IMR-90 (cell line): ENCODE data around the gene CUBN. TPM values are rescaled to one million over a fixed set of nuclear protein-coding genes. Genes with fewer than 3 reads are reported as not detected.

Experiments used
- ATAC-seq: fragments of 200-7000 bp; cut with Tn5 transposase; 2 replicates; pipeline ENCODE4 v1.9.1; 2020; ENCODE audit warnings: low read depth, mild to moderate bottlenecking, moderate library complexity
- BruUV-seq: library from RNA; stranded (reverse); fragments of 400-500 nt; replicated peaks from 2 replicates; lab custom pipeline; 2021; lab: Mats Ljungman, UMichigan
- CTCF ChIA-PET: fragments of 300-600 bp; formaldehyde crosslinking; extraction: SDS; loops from one replicate; lab custom pipeline; 2021; ENCODE audit warnings: antibody characterized with exemption; lab: Yijun Ruan, JAX
- POLR2A ChIA-PET: fragments of 300-600 bp; sonication (Branson Sonifier 250); formaldehyde crosslinking; loops from one replicate; lab custom pipeline; 2022; ENCODE audit warnings: antibody characterized with exemption; ENCODE audit not compliant: unreplicated experiment; lab: Charles Lee
- DNase-seq: peaks from one replicate; pipeline ENCODE4 v3.0.0; 2013
- H2AFZ ChIP-seq: replicated peaks from 2 replicates; pipeline ENCODE3; 2013; ENCODE audit warnings: low read length, mild to moderate bottlenecking; ENCODE audit not compliant: poor library complexity
- H2AK5ac ChIP-seq: 2 replicates; pipeline ENCODE4 v1.6.1; 2013; ENCODE audit warnings: low read depth, low read length, inconsistent platforms
- H2AK9ac ChIP-seq: replicated peaks from 2 replicates; pipeline ENCODE3; 2013; ENCODE audit warnings: mild to moderate bottlenecking, low read depth, low read length, moderate library complexity; ENCODE audit not compliant: poor library complexity
- H2BK120ac ChIP-seq: 2 replicates; pipeline ENCODE4 v1.6.1; 2013; ENCODE audit warnings: low read depth, low read length, inconsistent platforms
- H2BK15ac ChIP-seq: 3 replicates; pipeline ENCODE4 v1.6.1; 2013; ENCODE audit warnings: low read depth, low read length, inconsistent platforms
- H2BK20ac ChIP-seq: 2 replicates; pipeline ENCODE4 v1.6.1; 2013; ENCODE audit warnings: low read depth, mild to moderate bottlenecking, inconsistent platforms, low read length, moderate library complexity
- H2BK5ac ChIP-seq: 2 replicates; pipeline ENCODE4 v1.6.1; 2013; ENCODE audit warnings: mild to moderate bottlenecking, low read depth, low read length, inconsistent platforms; ENCODE audit not compliant: poor library complexity, severe bottlenecking
- H3K14ac ChIP-seq: replicated peaks from 2 replicates; pipeline ENCODE4 v1.6.1; 2013; ENCODE audit warnings: low read depth, low read length, inconsistent platforms
- H3K18ac ChIP-seq: 2 replicates; pipeline ENCODE4 v1.6.1; 2013; ENCODE audit warnings: low read depth, low read length, control low read depth
- H3K23ac ChIP-seq: 2 replicates; pipeline ENCODE4 v1.6.1; 2013; ENCODE audit warnings: low read depth, low read length, inconsistent platforms
- H3K27ac ChIP-seq: 2 replicates; pipeline ENCODE4 v1.5.1; 2013; ENCODE audit warnings: mild to moderate bottlenecking, control low read depth, low read length; ENCODE audit not compliant: insufficient read depth
- H3K27me3 ChIP-seq: 2 replicates; pipeline ENCODE4 v1.6.1; 2013; ENCODE audit warnings: low read length; ENCODE audit not compliant: control insufficient read depth, insufficient read depth
- H3K36me3 ChIP-seq: 2 replicates; pipeline ENCODE4 v1.6.1; 2013; ENCODE audit warnings: low read length, mixed read lengths; ENCODE audit not compliant: control insufficient read depth, insufficient read depth
- H3K4ac ChIP-seq: 2 replicates; pipeline ENCODE4 v1.6.1; 2013; ENCODE audit warnings: low read depth, low read length, inconsistent platforms
- H3K4me1 ChIP-seq: 2 replicates; pipeline ENCODE4 v1.6.1; 2013; ENCODE audit warnings: low read length, mixed read lengths; ENCODE audit not compliant: control insufficient read depth, insufficient read depth
- H3K4me2 ChIP-seq: 2 replicates; pipeline ENCODE4 v1.6.1; 2013; ENCODE audit warnings: low read depth, mild to moderate bottlenecking, control low read depth, low read length, moderate library complexity
- H3K4me3 ChIP-seq: 2 replicates; pipeline ENCODE4 v1.5.1; 2013; ENCODE audit warnings: low read depth, mild to moderate bottlenecking, control low read depth, low read length, moderate library complexity; ENCODE audit not compliant: insufficient read depth
- H3K56ac ChIP-seq: 2 replicates; pipeline ENCODE4 v1.6.1; 2013; ENCODE audit warnings: low read length, inconsistent platforms; ENCODE audit not compliant: insufficient read depth; ENCODE audit errors: extremely low read depth
- H3K79me1 ChIP-seq, 2 experiments: 2 replicates each; pipeline ENCODE4 v1.6.1; 2013; ENCODE audit warnings: low read length in 2 of 2, inconsistent platforms in 1 of 2, low read depth in 1 of 2
- H3K9ac ChIP-seq: 2 replicates; pipeline ENCODE4 v1.6.1; 2013; ENCODE audit warnings: low read depth, low read length, control low read depth
- H3K9me1 ChIP-seq: 2 replicates; pipeline ENCODE4 v1.6.1; 2013; ENCODE audit warnings: low read length, inconsistent platforms; ENCODE audit not compliant: insufficient read depth
- H3K9me3 ChIP-seq: 2 replicates; pipeline ENCODE4 v1.6.1; 2013; ENCODE audit warnings: low read length; ENCODE audit not compliant: control insufficient read depth, insufficient read depth
- H4K20me1 ChIP-seq: 2 replicates; pipeline ENCODE4 v1.6.1; 2013; ENCODE audit warnings: low read length, inconsistent platforms; ENCODE audit not compliant: insufficient read depth
- H4K5ac ChIP-seq: 2 replicates; pipeline ENCODE4 v1.6.1; 2013; ENCODE audit warnings: mild to moderate bottlenecking, low read depth, low read length, control low read depth
- H4K8ac ChIP-seq, 2 experiments: 2 replicates each; pipeline ENCODE4 v1.6.1; 2013; ENCODE audit warnings: low read depth in 2 of 2, low read length in 2 of 2, control low read depth in 1 of 2, inconsistent platforms in 1 of 2
- H4K91ac ChIP-seq: 2 replicates; pipeline ENCODE4 v1.6.1; 2013; ENCODE audit warnings: low read depth, low read length, inconsistent platforms; ENCODE audit not compliant: insufficient read depth
- CEBPB ChIP-seq: IDR thresholded peaks from 2 replicates; pipeline ENCODE4 v1.6.1; 2012; ENCODE audit warnings: low read depth, low read length, improper control_type of control experiment
- CHD1 ChIP-seq: IDR thresholded peaks from 2 replicates; pipeline ENCODE4 v1.6.1; 2012; ENCODE audit warnings: low read depth, low read length, improper control_type of control experiment
- ELK1 ChIP-seq: fragments of 150-350 bp; IDR thresholded peaks from 2 replicates; pipeline ENCODE4 v1.6.1; 2016; ENCODE audit warnings: low read depth, mild to moderate bottlenecking, low read length, moderate library complexity, borderline replicate concordance
- MXI1 ChIP-seq: IDR thresholded peaks from 2 replicates; pipeline ENCODE4 v1.6.1; 2012; ENCODE audit warnings: low read depth, mild to moderate bottlenecking, low read length, moderate library complexity, borderline replicate concordance
- NFE2L2 ChIP-seq: fragments of 150-350 bp; IDR thresholded peaks from 2 replicates; pipeline ENCODE4 v1.6.1; 2016; ENCODE audit warnings: low read depth, mild to moderate bottlenecking, low read length
- POLR2A ChIP-seq: IDR thresholded peaks from 2 replicates; pipeline ENCODE4 v1.6.1; 2012; ENCODE audit warnings: mild to moderate bottlenecking, low read depth, low read length
- RAD21 ChIP-seq: IDR thresholded peaks from 2 replicates; pipeline ENCODE4 v1.6.1; 2012; ENCODE audit warnings: low read length, improper control_type of control experiment
- RCOR1 ChIP-seq: IDR thresholded peaks from 2 replicates; pipeline ENCODE4 v1.6.1; 2012; ENCODE audit warnings: mild to moderate bottlenecking, low read length, improper control_type of control experiment; ENCODE audit not compliant: insufficient replicate concordance
- RFX5 ChIP-seq: IDR thresholded peaks from 2 replicates; pipeline ENCODE4 v1.8.0; 2012; ENCODE audit warnings: low read depth, mild to moderate bottlenecking, low read length, moderate library complexity
- WGBS, 2 experiments: methylation state at CpG; one replicate each; pipeline versions ENCODE4 v1.1.5 to v1.1.7; 2013; ENCODE audit warnings: missing lambda C conversion rate in 2 of 2; ENCODE audit not compliant: insufficient read length in 1 of 2; ENCODE audit errors: extremely low coverage in 2 of 2; 5-methylcytosine and 5-hydroxymethylcytosine counted together
- dilution Hi-C: fragments of 300-500 bp; cut with HindIII; formaldehyde crosslinking; loops from one replicate; pipeline ENCODE4 v1.14.3; 2018; ENCODE audit warnings: low sequenced_read_pairs; ENCODE audit not compliant: unreplicated experiment
- in situ Hi-C: fragments of 300-500 bp; cut with MboI; formaldehyde crosslinking; loops from 3 replicates; pipeline ENCODE4 v1.14.3; 2019; ENCODE audit warnings: low sequenced_read_pairs, inconsistent platforms, mixed read lengths
- intact Hi-C: fragments of 100-400 bp; cut with micrococcal nuclease; formaldehyde crosslinking; loops from 2 replicates; pipeline ENCODE4 v1.10.0; 2022
- polyA plus RNA-seq, 3 experiments: library from polyadenylated mRNA; depleted of rRNA; stranded (reverse); fragments of >200 nt; gene quantifications; 2 replicates each; pipeline ENCODE4 v1.2.3, GENCODE V29; 2012; ENCODE audit warnings: low replicate concordance in 1 of 3
- total RNA-seq: library from RNA; depleted of rRNA; stranded (reverse); fragments of >200 nt; gene quantifications from 2 replicates; pipeline ENCODE4 v1.2.3, GENCODE V29; 2012
- TF ChIP-seq, protein P1 (sequence below): fragments of 150-350 bp; IDR thresholded peaks from 2 replicates; pipeline ENCODE4 v1.6.1; 2017; ENCODE audit warnings: mild to moderate bottlenecking, antibody characterized with exemption, low read length, low read depth
- TF ChIP-seq, protein P2 (sequence below): conservative IDR thresholded peaks from 2 replicates; pipeline ENCODE4 v1.5.1; 2012; ENCODE audit warnings: mild to moderate bottlenecking, low read depth, low read length, improper control_type of control experiment

CUBN gene
- total and polyA plus RNA-seq, 2 of the 4 experiments (the other 2 are of a cell fraction) = 0.19 to 0.54 TPM

DNA sequence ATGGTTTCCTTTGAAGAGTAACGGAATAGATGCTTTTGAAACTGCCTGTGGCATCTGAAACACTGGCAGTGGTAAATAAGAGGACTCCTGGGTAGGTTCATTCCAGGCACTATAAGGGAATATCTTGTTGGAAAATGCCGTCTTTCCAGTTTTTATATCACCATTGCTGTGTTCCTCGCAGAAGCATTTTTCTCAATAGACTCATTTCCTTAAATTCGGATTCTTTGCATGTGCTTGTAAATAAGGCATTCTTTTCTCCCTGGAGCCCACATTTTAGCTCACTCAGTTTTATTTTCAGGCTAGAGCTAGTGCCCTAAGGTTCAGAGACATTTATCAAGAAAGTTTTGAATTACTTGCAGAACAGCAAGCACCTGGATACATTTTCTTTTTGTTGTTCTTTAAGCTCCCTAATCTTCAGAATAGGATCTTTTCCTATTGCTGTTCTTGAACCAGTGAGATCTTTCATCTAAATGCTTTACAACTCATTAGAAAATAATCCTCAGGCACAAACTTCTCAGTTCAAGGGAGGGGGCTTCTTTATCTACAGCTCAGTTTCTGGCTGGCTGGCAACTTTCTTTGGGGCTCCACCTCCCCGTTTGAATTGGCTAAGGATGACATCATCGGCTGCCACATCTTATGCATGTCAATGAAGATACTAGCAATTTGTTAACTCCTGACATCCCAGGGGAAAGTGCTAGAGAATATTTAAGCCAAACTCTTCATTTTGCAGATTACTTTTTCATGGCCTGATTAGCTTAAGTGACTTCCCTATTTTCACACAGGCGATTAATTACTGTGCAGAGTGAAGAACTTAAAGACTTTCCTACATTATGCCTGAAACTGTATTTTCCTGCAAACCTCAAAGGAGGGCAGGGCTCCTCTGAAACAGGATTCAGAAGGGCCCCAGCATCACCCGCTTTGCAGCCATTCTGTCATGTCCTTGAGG lies 178.7 kb downstream of the CUBN start:
- H3K4me2 ChIP-seq = peak overlapping the region; percentile 74
- H4K8ac ChIP-seq = peak overlapping the region in 1 of 2 experiments; percentile 4; a peak in 2 of 4 replicates
- H2BK120ac ChIP-seq = peak overlapping the region; percentile 82
- H2BK15ac ChIP-seq = peak overlapping the region; percentile 65; the same call in 1 of the 3 replicates
- peak overlapping the region; percentile 66; the same call in 1 of the 2 replicates for H3K18ac ChIP-seq
- H3K14ac ChIP-seq = peak overlapping the region; percentile 56; the same call in 1 of the 2 replicates
- H3K4me1 ChIP-seq = peaks cover 16% of the 10 kb centered on the region
- H3K9me1 ChIP-seq = peaks cover 3% of the 10 kb centered on the region; the same call in 1 of the 2 replicates
- H2BK5ac ChIP-seq = peak overlapping the region; percentile 68
- H3K27ac ChIP-seq = peak overlapping the region; percentile 49; the same call in 1 of the 2 replicates
- H4K5ac ChIP-seq = peak overlapping the region; percentile 57
- dilution Hi-C loops (no loop called here), intact Hi-C loops (no loop called here), in situ Hi-C loops (no loop called here)
- H3K27me3 ChIP-seq = no peaks in the 10 kb centered on the region
- ATAC-seq = peak; percentile 84
- peak overlapping the region; percentile 24 for H2AFZ ChIP-seq
- no TSS peak for BruUV-seq
- TF ChIP-seq RAD21 (no peak), MXI1 (no peak), RFX5 (no peak), ELK1 (no peak), CEBPB (no peak), CHD1 (no peak), NFE2L2 (no peak), POLR2A (no peak), RCOR1 (no peak)
- TF ChIP-seq, protein P1, sequence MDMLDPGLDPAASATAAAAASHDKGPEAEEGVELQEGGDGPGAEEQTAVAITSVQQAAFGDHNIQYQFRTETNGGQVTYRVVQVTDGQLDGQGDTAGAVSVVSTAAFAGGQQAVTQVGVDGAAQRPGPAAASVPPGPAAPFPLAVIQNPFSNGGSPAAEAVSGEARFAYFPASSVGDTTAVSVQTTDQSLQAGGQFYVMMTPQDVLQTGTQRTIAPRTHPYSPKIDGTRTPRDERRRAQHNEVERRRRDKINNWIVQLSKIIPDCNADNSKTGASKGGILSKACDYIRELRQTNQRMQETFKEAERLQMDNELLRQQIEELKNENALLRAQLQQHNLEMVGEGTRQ = no peak
- TF ChIP-seq, protein P2, sequence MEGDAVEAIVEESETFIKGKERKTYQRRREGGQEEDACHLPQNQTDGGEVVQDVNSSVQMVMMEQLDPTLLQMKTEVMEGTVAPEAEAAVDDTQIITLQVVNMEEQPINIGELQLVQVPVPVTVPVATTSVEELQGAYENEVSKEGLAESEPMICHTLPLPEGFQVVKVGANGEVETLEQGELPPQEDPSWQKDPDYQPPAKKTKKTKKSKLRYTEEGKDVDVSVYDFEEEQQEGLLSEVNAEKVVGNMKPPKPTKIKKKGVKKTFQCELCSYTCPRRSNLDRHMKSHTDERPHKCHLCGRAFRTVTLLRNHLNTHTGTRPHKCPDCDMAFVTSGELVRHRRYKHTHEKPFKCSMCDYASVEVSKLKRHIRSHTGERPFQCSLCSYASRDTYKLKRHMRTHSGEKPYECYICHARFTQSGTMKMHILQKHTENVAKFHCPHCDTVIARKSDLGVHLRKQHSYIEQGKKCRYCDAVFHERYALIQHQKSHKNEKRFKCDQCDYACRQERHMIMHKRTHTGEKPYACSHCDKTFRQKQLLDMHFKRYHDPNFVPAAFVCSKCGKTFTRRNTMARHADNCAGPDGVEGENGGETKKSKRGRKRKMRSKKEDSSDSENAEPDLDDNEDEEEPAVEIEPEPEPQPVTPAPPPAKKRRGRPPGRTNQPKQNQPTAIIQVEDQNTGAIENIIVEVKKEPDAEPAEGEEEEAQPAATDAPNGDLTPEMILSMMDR = no peak
- peak overlapping the region; percentile 57 for H3K4ac ChIP-seq
- peak; percentile 66 for DNase-seq
- H3K9ac ChIP-seq = no peak overlapping the region
- H2AK5ac ChIP-seq = peak overlapping the region; percentile 11
- peak overlapping the region; percentile 21; the same call in 1 of the 2 replicates for H3K23ac ChIP-seq
- peak overlapping the region; percentile 84 for H2BK20ac ChIP-seq
- H2AK9ac ChIP-seq = no peak overlapping the region
- ChIA-PET CTCF (interaction anchor here (1.0 kb wide), 2 partner anchors 13 to 46 kb away, joined by 3 read pairs; no protein-coding TSS in a partner anchor), POLR2A (no interaction called here)
- no peaks in the 10 kb centered on the region for H4K20me1 ChIP-seq
- no CpG with 5 or more reads among the region's 8 CpGs for WGBS, 2 experiments
- no peak overlapping the region for H3K4me3 ChIP-seq
- no peaks in the 10 kb centered on the region for H3K36me3 ChIP-seq
- no peaks in the 10 kb centered on the region for H3K79me1 ChIP-seq
- peak overlapping the region; percentile 35; the same call in 1 of the 2 replicates for H4K91ac ChIP-seq
- peak overlapping the region; percentile 35 for H3K56ac ChIP-seq
- no peaks in the 10 kb centered on the region for H3K9me3 ChIP-seq
